ENCODE measurements around the gene INPP5F.
"Not testable (repeated sequence)": the region's sequence is repeated elsewhere in the genome, so short reads cannot be mapped to it uniquely, and the experiment has no call there.

GRCh38 chr10:119707331-119707730, 18.5 kb upstream of the INPP5F start:
- TF ChIP-seq, protein P1, sequence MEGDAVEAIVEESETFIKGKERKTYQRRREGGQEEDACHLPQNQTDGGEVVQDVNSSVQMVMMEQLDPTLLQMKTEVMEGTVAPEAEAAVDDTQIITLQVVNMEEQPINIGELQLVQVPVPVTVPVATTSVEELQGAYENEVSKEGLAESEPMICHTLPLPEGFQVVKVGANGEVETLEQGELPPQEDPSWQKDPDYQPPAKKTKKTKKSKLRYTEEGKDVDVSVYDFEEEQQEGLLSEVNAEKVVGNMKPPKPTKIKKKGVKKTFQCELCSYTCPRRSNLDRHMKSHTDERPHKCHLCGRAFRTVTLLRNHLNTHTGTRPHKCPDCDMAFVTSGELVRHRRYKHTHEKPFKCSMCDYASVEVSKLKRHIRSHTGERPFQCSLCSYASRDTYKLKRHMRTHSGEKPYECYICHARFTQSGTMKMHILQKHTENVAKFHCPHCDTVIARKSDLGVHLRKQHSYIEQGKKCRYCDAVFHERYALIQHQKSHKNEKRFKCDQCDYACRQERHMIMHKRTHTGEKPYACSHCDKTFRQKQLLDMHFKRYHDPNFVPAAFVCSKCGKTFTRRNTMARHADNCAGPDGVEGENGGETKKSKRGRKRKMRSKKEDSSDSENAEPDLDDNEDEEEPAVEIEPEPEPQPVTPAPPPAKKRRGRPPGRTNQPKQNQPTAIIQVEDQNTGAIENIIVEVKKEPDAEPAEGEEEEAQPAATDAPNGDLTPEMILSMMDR (IDR thresholded peaks at IDR 0.05), result not testable (repeated sequence)
- not testable (repeated sequence) for TF ChIP-seq POLR2A, EP300 (IDR thresholded peaks at IDR 0.05)

Measured in tibial nerve (tissue), 4 donors.